GM23338 (cell line): ENCODE measurements around the gene TRIO. TPM values are rescaled to one million over a fixed set of nuclear protein-coding genes. Genes with fewer than 3 reads are reported as not detected.
A peak's percentile ranks its signal among the peaks of the same experiment; 100 is the strongest.

ENCODE experiments used
- ATAC-seq: fragments of 200-7000 bp; cut with Tn5 transposase; 3 replicates; pipeline ENCODE4 v1.9.1; 2020
- DNase-seq: peaks from one replicate; pipeline ENCODE4 v3.0.0-alpha.2; 2015; ENCODE audit warnings: low spot score
- H2AFZ ChIP-seq: fragments of 200-600 bp; sonication (generic); 2 replicates; pipeline ENCODE4 v1.8.0; 2016; ENCODE audit warnings: antibody characterized with exemption, mild to moderate bottlenecking, moderate library complexity
- H3F3A ChIP-seq: fragments of 200-600 bp; sonication (generic); replicated peaks from 2 replicates; pipeline ENCODE4 v1.8.0; 2017; ENCODE audit warnings: antibody characterized with exemption, mixed run types, low read depth
- H3K27ac ChIP-seq: fragments of 200-600 bp; sonication (generic); 2 replicates; pipeline ENCODE4 v1.6.1; 2016; ENCODE audit warnings: low read depth
- H3K27me3 ChIP-seq: fragments of 200-600 bp; sonication (generic); 2 replicates; pipeline ENCODE4 v1.8.0; 2016; ENCODE audit warnings: mild to moderate bottlenecking, mixed run types, moderate library complexity; ENCODE audit not compliant: insufficient read depth
- H3K36me3 ChIP-seq: fragments of 200-600 bp; sonication (generic); 2 replicates; pipeline ENCODE4 v1.8.0; 2016; ENCODE audit warnings: mild to moderate bottlenecking; ENCODE audit not compliant: insufficient read depth
- H3K4me1 ChIP-seq: fragments of 200-600 bp; sonication (generic); 2 replicates; pipeline ENCODE4 v1.8.0; 2016; ENCODE audit warnings: mild to moderate bottlenecking, moderate library complexity; ENCODE audit not compliant: insufficient read depth
- H3K4me2 ChIP-seq: fragments of 200-600 bp; sonication (generic); 2 replicates; pipeline ENCODE4 v1.7.1; 2017; ENCODE audit warnings: mixed run types
- H3K4me3 ChIP-seq: fragments of 200-600 bp; sonication (generic); 2 replicates; pipeline ENCODE4 v1.6.1; 2016; ENCODE audit warnings: mixed run types
- H3K79me2 ChIP-seq: fragments of 200-600 bp; sonication (generic); replicated peaks from 2 replicates; pipeline ENCODE4 v1.8.0; 2017; ENCODE audit warnings: mild to moderate bottlenecking; ENCODE audit not compliant: insufficient read depth
- H3K9me2 ChIP-seq: fragments of 200-600 bp; sonication (generic); 2 replicates; pipeline ENCODE4 v1.8.0; 2017; ENCODE audit not compliant: insufficient read depth
- H4K20me1 ChIP-seq: fragments of 200-600 bp; sonication (generic); replicated peaks from 2 replicates; pipeline ENCODE4 v1.8.0; 2017; ENCODE audit warnings: mild to moderate bottlenecking; ENCODE audit not compliant: insufficient read depth
- H3K27ac Mint-ChIP-seq: 2 replicates; pipeline ENCODE4 v1.8.0; 2020; ENCODE audit warnings: inconsistent platforms, mild to moderate bottlenecking, moderate library complexity, mixed read lengths
- H3K27me3 Mint-ChIP-seq: 3 replicates; pipeline ENCODE4 v1.8.0; 2022; ENCODE audit warnings: low read depth, mild to moderate bottlenecking, moderate library complexity, mixed read lengths, inconsistent platforms; ENCODE audit not compliant: insufficient read depth, poor library complexity
- H3K36me3 Mint-ChIP-seq: 3 replicates; pipeline ENCODE4 v1.8.0; 2021; ENCODE audit warnings: low read depth, mild to moderate bottlenecking, inconsistent platforms, moderate library complexity, mixed read lengths
- H3K4me1 Mint-ChIP-seq: 3 replicates; pipeline ENCODE4 v1.8.0; 2020; ENCODE audit warnings: mild to moderate bottlenecking, inconsistent platforms, mixed read lengths
- H3K4me3 Mint-ChIP-seq: 3 replicates; pipeline ENCODE4 v1.8.0; 2021; ENCODE audit warnings: moderate library complexity, mild to moderate bottlenecking, inconsistent platforms, mixed read lengths
- H3K9me3 Mint-ChIP-seq: 3 replicates; pipeline ENCODE4 v1.8.0; 2020; ENCODE audit warnings: moderate library complexity, mild to moderate bottlenecking, inconsistent platforms, mixed read lengths
- CTCF ChIP-seq, 2 experiments: fragments of 200-600 bp in 1 of 2; sonication (generic) in 1 of 2; conservative IDR thresholded peaks; 2 replicates each; pipeline versions ENCODE4 v1.5.1 to v1.6.1; 2016 to 2017; ENCODE audit warnings: antibody characterized with exemption in 2 of 2, low read depth in 2 of 2, mild to moderate bottlenecking in 2 of 2, moderate library complexity in 1 of 2
- JUNB ChIP-seq: IDR thresholded peaks from one replicate; pipeline ENCODE4 v1.6.1; 2016; ENCODE audit warnings: antibody characterized with exemption; ENCODE audit not compliant: unreplicated experiment
- POLR2AphosphoS5 ChIP-seq: IDR thresholded peaks from 2 replicates; pipeline ENCODE4 v1.6.1; 2016; ENCODE audit warnings: antibody characterized with exemption, low read depth
- ZNF114 ChIP-seq: fragments of 250-450 bp; sonication (Bioruptor Pico); IDR thresholded peaks from 2 replicates; pipeline ENCODE4 v1.5.0; 2020; ENCODE audit warnings: mild to moderate bottlenecking, moderate library complexity
- ZNF462 ChIP-seq: fragments of 250-450 bp; sonication (Bioruptor Pico); IDR thresholded peaks from 2 replicates; pipeline ENCODE4 v1.5.0; 2020; ENCODE audit warnings: mild to moderate bottlenecking, moderate library complexity
- polyA plus RNA-seq: library from polyadenylated mRNA; unstranded; fragments of >200 nt; fragmentation: Nextera tagmentation; extraction: Ambion mirVana; gene quantifications from 2 replicates; pipeline ENCODE4 v1.2.1, GENCODE V29; 2016
- total RNA-seq: library from RNA; depleted of rRNA; stranded (reverse); fragments of >200 nt; shearing (Covaris generic); gene quantifications from 2 replicates; pipeline ENCODE4 v1.2.3, GENCODE V29; 2014
- TF ChIP-seq, protein P1 (sequence below): IDR thresholded peaks from one replicate; pipeline ENCODE4 v1.6.1; 2018; ENCODE audit warnings: antibody characterized with exemption; ENCODE audit not compliant: unreplicated experiment
- TF ChIP-seq, protein P2 (sequence below): IDR thresholded peaks from 2 replicates; pipeline ENCODE4 v1.6.1; 2016; ENCODE audit warnings: antibody characterized with exemption

TRIO gene
- total and polyA plus RNA-seq, 2 experiments from 2014 or later = 13.8 to 113 TPM

DNA sequence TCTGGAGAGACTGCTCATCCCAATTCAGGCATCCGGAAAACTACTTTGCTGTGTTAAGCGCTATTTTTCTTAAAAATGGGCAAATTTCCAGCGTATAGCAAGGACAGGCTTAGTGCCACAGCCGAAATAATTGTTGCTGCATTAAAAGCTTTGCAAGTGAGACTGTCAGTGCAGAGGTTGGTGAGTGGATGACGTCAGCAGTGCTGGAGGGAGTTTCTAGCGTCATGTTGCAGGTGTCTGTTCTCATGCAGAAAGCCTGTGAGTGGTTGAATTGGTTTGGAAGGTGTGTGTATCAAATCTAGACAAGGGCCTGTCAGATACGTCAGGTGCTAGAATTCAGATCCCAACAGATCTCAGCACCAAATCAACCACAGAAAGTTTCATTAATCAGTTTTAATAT, 204.4 kb downstream of the TRIO start:
- H4K20me1 ChIP-seq = no peaks in the 10 kb centered on the region; the same call in 1 of the 2 replicates
- H3K9me2 ChIP-seq = no peaks in the 10 kb centered on the region
- no peaks in the 10 kb centered on the region for H3K27me3 ChIP-seq
- H3K36me3 Mint-ChIP-seq = peaks cover 33% of the 10 kb centered on the region
- ATAC-seq (no peak), DNase-seq (no peak)
- no peaks in the 10 kb centered on the region for H3K36me3 ChIP-seq
- H3K9me3 Mint-ChIP-seq = peaks cover 4% of the 10 kb centered on the region; the same call in 2 of the 3 replicates
- peaks cover 5% of the 10 kb centered on the region for H3K4me1 ChIP-seq
- H3K4me2 ChIP-seq = no peak overlapping the region
- H2AFZ ChIP-seq = no peak overlapping the region
- H3K79me2 ChIP-seq = peaks cover 28% of the 10 kb centered on the region
- H3K4me3 Mint-ChIP-seq = no peak overlapping the region
- H3K4me1 Mint-ChIP-seq = peaks cover 22% of the 10 kb centered on the region
- TF ChIP-seq POLR2AphosphoS5 = no peak
- TF ChIP-seq, protein P1, sequence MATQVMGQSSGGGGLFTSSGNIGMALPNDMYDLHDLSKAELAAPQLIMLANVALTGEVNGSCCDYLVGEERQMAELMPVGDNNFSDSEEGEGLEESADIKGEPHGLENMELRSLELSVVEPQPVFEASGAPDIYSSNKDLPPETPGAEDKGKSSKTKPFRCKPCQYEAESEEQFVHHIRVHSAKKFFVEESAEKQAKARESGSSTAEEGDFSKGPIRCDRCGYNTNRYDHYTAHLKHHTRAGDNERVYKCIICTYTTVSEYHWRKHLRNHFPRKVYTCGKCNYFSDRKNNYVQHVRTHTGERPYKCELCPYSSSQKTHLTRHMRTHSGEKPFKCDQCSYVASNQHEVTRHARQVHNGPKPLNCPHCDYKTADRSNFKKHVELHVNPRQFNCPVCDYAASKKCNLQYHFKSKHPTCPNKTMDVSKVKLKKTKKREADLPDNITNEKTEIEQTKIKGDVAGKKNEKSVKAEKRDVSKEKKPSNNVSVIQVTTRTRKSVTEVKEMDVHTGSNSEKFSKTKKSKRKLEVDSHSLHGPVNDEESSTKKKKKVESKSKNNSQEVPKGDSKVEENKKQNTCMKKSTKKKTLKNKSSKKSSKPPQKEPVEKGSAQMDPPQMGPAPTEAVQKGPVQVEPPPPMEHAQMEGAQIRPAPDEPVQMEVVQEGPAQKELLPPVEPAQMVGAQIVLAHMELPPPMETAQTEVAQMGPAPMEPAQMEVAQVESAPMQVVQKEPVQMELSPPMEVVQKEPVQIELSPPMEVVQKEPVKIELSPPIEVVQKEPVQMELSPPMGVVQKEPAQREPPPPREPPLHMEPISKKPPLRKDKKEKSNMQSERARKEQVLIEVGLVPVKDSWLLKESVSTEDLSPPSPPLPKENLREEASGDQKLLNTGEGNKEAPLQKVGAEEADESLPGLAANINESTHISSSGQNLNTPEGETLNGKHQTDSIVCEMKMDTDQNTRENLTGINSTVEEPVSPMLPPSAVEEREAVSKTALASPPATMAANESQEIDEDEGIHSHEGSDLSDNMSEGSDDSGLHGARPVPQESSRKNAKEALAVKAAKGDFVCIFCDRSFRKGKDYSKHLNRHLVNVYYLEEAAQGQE = no peak
- no peak for TF ChIP-seq CTCF (conservative IDR thresholded peaks at IDR 0.05; ENCODE audit: low read depth in 2 of 2)
- peaks cover 10% of the 10 kb centered on the region; the same call in 1 of the 2 replicates for H3F3A ChIP-seq
- H3K27ac Mint-ChIP-seq = no peak overlapping the region
- H3K4me3 ChIP-seq = no peak overlapping the region
- no peaks in the 10 kb centered on the region for H3K27me3 Mint-ChIP-seq
- peak overlapping the region; percentile 10 for H3K27ac ChIP-seq

GRCh38 chr5:14348142-14348541, 205.0 kb downstream of the TRIO start:
- Mint-ChIP-seq H3K36me3 (peaks cover 30% of the 10 kb centered on the region), H3K4me1 (peaks cover 17% of the 10 kb centered on the region), H3K4me3 (no peak overlapping the region), H3K27ac (no peak overlapping the region), H3K27me3 (no peaks in the 10 kb centered on the region), H3K9me3 (peaks cover 4% of the 10 kb centered on the region; the same call in 2 of the 3 replicates)
- DNase-seq = no peak
- Histone ChIP-seq H3K9me2 (no peaks in the 10 kb centered on the region), H3F3A (peaks cover 10% of the 10 kb centered on the region; the same call in 1 of the 2 replicates), H3K27ac (peak overlapping the region; percentile 10), H3K27me3 (no peaks in the 10 kb centered on the region), H3K79me2 (peaks cover 27% of the 10 kb centered on the region), H3K4me1 (no peaks in the 10 kb centered on the region; the same call in 1 of the 2 replicates), H3K4me2 (no peak overlapping the region), H4K20me1 (no peaks in the 10 kb centered on the region; the same call in 1 of the 2 replicates), H3K4me3 (no peak overlapping the region), H3K36me3 (no peaks in the 10 kb centered on the region), H2AFZ (no peak overlapping the region)
- ATAC-seq = no peak
- TF ChIP-seq JUNB (no peak), ZNF114 (CRISPR knock-in tag) (no peak), POLR2AphosphoS5 (no peak), ZNF462 (CRISPR knock-in tag) (no peak)
- TF ChIP-seq, protein P2, sequence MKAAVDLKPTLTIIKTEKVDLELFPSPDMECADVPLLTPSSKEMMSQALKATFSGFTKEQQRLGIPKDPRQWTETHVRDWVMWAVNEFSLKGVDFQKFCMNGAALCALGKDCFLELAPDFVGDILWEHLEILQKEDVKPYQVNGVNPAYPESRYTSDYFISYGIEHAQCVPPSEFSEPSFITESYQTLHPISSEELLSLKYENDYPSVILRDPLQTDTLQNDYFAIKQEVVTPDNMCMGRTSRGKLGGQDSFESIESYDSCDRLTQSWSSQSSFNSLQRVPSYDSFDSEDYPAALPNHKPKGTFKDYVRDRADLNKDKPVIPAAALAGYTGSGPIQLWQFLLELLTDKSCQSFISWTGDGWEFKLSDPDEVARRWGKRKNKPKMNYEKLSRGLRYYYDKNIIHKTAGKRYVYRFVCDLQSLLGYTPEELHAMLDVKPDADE = no peak
